Measurements from ENCODE around the gene RPN2.

DNA sequence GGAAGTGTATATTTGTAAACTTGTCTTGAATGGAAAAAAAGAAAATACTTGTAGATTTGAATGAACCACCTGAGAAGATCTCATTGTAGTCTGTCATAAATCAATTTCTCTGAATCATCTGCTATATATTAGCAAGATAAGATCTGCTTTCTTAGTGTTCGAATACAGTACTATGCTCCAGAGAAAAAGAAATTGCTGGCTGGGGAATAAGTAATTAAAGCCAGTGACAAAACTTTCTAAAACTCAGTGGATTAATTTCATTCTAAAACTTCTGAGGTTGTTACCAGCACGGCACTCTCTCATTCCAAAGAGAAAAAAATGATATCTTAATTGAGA lies 22.7 kb downstream of the RPN2 start:
- TF ChIP-seq, protein P1, sequence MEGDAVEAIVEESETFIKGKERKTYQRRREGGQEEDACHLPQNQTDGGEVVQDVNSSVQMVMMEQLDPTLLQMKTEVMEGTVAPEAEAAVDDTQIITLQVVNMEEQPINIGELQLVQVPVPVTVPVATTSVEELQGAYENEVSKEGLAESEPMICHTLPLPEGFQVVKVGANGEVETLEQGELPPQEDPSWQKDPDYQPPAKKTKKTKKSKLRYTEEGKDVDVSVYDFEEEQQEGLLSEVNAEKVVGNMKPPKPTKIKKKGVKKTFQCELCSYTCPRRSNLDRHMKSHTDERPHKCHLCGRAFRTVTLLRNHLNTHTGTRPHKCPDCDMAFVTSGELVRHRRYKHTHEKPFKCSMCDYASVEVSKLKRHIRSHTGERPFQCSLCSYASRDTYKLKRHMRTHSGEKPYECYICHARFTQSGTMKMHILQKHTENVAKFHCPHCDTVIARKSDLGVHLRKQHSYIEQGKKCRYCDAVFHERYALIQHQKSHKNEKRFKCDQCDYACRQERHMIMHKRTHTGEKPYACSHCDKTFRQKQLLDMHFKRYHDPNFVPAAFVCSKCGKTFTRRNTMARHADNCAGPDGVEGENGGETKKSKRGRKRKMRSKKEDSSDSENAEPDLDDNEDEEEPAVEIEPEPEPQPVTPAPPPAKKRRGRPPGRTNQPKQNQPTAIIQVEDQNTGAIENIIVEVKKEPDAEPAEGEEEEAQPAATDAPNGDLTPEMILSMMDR (conservative IDR thresholded peaks at IDR 0.05; ENCODE audit: low read depth, low read length), result no peak
- no peak for TF ChIP-seq EZH2 (IDR thresholded peaks at IDR 0.05; ENCODE audit: low read length, unreplicated experiment)

Measured in PC-3 (cell line).